Stomach (tissue), 4 donors: ENCODE data around the gene CADM3.

Experiments
- EP300 ChIP-seq: sonication (generic); formaldehyde crosslinking; IDR thresholded peaks from one replicate; pipeline ENCODE4 v1.6.1; 2017; ENCODE audit warnings: antibody characterized with exemption
- POLR2A ChIP-seq, 4 donors: fragments of 450-650 bp; IDR thresholded peaks; one replicate each; pipeline ENCODE4 v1.6.1; 2016; ENCODE audit warnings: antibody characterized with exemption in 4 of 4, control low read depth in 2 of 4, mild to moderate bottlenecking in 1 of 4, moderate library complexity in 1 of 4
- POLR2AphosphoS5 ChIP-seq, 3 donors: sonication (generic); formaldehyde crosslinking; IDR thresholded peaks; one replicate each; pipeline ENCODE4 v1.6.1; 2016; ENCODE audit warnings: antibody characterized with exemption in 3 of 3
- TF ChIP-seq, protein P1 (sequence below), 7 experiments: fragments of 450-650 bp in 4 of 7; fragments of 200-600 bp in 3 of 7; sonication (generic) in 3 of 7; IDR thresholded peaks; one replicate each; pipeline ENCODE4 v1.5.1; 2016 to 2019; ENCODE audit warnings: antibody characterized with exemption in 7 of 7, control low read depth in 2 of 7, mild to moderate bottlenecking in 1 of 7

DNA sequence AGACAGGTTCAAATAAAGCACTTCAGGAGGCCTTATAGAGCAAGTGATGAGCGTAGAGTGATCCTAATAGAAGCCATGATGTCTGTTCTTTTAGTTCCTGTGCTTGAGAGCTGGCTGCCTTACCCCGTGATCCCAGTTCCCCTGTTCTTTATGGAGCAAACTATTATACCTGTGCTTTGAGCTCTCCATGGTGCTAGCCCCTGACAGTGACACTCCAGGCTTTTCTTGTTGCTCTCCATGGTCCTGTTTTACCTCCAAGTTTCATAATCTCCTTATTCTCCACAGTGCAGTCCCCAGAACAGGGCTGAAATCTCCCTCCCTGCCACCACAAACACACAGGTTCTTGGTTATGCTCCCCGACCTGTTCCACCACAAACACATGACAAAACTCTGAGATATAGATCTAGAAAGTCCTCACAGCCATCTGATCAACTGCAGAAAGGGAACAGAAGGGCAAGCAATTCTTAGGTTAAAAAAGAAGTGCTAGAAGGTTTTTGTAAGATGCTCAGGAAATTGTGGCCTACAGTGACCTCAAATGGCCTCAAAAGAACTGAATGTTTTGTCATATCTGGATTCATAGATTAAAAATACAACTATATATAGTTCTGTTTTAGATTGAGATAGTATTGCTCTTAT lies 6.0 kb downstream of the CADM3 start:
- TF ChIP-seq POLR2AphosphoS5 (IDR thresholded peaks at IDR 0.05): no peak
- TF ChIP-seq, protein P1, sequence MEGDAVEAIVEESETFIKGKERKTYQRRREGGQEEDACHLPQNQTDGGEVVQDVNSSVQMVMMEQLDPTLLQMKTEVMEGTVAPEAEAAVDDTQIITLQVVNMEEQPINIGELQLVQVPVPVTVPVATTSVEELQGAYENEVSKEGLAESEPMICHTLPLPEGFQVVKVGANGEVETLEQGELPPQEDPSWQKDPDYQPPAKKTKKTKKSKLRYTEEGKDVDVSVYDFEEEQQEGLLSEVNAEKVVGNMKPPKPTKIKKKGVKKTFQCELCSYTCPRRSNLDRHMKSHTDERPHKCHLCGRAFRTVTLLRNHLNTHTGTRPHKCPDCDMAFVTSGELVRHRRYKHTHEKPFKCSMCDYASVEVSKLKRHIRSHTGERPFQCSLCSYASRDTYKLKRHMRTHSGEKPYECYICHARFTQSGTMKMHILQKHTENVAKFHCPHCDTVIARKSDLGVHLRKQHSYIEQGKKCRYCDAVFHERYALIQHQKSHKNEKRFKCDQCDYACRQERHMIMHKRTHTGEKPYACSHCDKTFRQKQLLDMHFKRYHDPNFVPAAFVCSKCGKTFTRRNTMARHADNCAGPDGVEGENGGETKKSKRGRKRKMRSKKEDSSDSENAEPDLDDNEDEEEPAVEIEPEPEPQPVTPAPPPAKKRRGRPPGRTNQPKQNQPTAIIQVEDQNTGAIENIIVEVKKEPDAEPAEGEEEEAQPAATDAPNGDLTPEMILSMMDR (IDR thresholded peaks at IDR 0.05): no peak
- no peak for TF ChIP-seq POLR2A (IDR thresholded peaks at IDR 0.05)
- TF ChIP-seq EP300: no peak
